GM19023 (cell line): ENCODE results near the gene PLA2G4B.

Experiments
- ATAC-seq: cut with Tn5 transposase; IDR thresholded peaks from one replicate; pipeline ENCODE4 v1.9.1; 2021; ENCODE audit warnings: mild to moderate bottlenecking, moderate library complexity; ENCODE audit not compliant: unreplicated experiment

PLA2G4B gene

GRCh38 chr15:41869770-41870688, 31.4 kb downstream of the PLA2G4B start:
- no peak for ATAC-seq

GRCh38 chr15:41870689-41871081, 32.0 kb downstream of the PLA2G4B start:
- ATAC-seq = no peak

- no peak for ATAC-seq
Measured at GRCh38 chr15:41871175-41871905, 32.7 kb downstream of the PLA2G4B start.

- no peak for ATAC-seq
Measured at GRCh38 chr15:41872166-41872747, 33.6 kb downstream of the PLA2G4B start.

- no peak for ATAC-seq
Measured at GRCh38 chr15:41873711-41874110, 35.1 kb downstream of the PLA2G4B start.

GRCh38 chr15:41874736-41875135, 36.1 kb downstream of the PLA2G4B start:
- ATAC-seq = no peak

GRCh38 chr15:41876007-41876406, 37.4 kb downstream of the PLA2G4B start:
- no peak for ATAC-seq

GRCh38 chr15:41876689-41877088, 38.0 kb downstream of the PLA2G4B start:
- no peak for ATAC-seq

GRCh38 chr15:41877631-41878354, 39.1 kb downstream of the PLA2G4B start:
- no peak for ATAC-seq

- no peak for ATAC-seq
Measured at GRCh38 chr15:41878355-41878699, 39.7 kb downstream of the PLA2G4B start.

- ATAC-seq = no peak
Measured at GRCh38 chr15:41879321-41879845, 40.7 kb downstream of the PLA2G4B start.

- no peak for ATAC-seq
Measured at GRCh38 chr15:41880156-41880877, 41.7 kb downstream of the PLA2G4B start.

- no peak for ATAC-seq
Measured at GRCh38 chr15:41881086-41881485, 42.4 kb downstream of the PLA2G4B start.

- ATAC-seq = no peak
Measured at GRCh38 chr15:41881550-41881919, 42.9 kb downstream of the PLA2G4B start.

- ATAC-seq = no peak
Measured at GRCh38 chr15:41881920-41882688, 43.5 kb downstream of the PLA2G4B start.

GRCh38 chr15:41882689-41883483, 44.2 kb downstream of the PLA2G4B start:
- ATAC-seq = no peak

- ATAC-seq = no peak
Measured at GRCh38 chr15:41883484-41883825, 44.8 kb downstream of the PLA2G4B start.

- ATAC-seq = no peak
Measured at GRCh38 chr15:41884458-41884857, 45.8 kb downstream of the PLA2G4B start.

GRCh38 chr15:41885321-41885720, 46.7 kb downstream of the PLA2G4B start:
- ATAC-seq = no peak
